ENCODE data around the gene DAPK2. TPM values are rescaled to one million over a fixed set of nuclear protein-coding genes. Genes with fewer than 3 reads are reported as not detected.

Gene DAPK2
- total and polyA plus RNA-seq, 9 donors = 2.9 to 5.9 (median 3.9) TPM

DNA sequence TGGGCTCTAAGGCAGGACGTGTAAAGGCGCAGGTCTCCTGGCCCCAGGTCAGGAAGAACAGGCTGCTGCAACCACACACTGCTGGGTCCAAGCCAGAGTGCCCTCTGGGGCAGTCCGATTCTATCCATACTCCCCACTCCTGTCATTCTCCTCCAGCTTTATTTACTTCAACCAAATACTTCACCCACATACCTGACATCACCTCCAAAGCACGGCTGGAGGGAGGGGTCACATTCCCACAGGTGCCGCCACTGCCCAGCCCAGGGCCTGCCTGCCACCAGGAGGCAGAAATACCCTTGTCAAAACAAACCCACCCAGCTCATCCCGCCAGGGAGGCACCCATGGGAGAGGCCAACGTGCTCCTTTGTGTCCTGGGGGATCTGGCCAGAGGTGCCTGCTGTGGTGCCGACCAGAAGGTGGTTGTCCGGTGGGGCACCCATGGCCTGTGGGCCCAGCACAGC is 100.4 kb downstream of the DAPK2 start:
- Histone ChIP-seq H3K27ac (ENCODE audit: low read length) (no peak overlapping the region), H3K9me3 (replicated peaks; ENCODE audit: control insufficient read depth, low read depth, low read length) (no peaks in the 10 kb centered on the region), H3K27me3 (ENCODE audit: control insufficient read depth, insufficient read depth, low read length) (no peaks in the 10 kb centered on the region), H3K36me3 (ENCODE audit: control insufficient read depth, insufficient read depth, low read length) (no peaks in the 10 kb centered on the region), H3K4me1 (ENCODE audit: control insufficient read depth, insufficient read depth, low read length) (peaks cover 18% of the 10 kb centered on the region), H3K4me3 (ENCODE audit: low read length) (no peak overlapping the region)
- no peak for DNase-seq
- WGBS (ENCODE audit: insufficient coverage) = 85% methylated on average over 7 of the region's 9 CpGs

DNA sequence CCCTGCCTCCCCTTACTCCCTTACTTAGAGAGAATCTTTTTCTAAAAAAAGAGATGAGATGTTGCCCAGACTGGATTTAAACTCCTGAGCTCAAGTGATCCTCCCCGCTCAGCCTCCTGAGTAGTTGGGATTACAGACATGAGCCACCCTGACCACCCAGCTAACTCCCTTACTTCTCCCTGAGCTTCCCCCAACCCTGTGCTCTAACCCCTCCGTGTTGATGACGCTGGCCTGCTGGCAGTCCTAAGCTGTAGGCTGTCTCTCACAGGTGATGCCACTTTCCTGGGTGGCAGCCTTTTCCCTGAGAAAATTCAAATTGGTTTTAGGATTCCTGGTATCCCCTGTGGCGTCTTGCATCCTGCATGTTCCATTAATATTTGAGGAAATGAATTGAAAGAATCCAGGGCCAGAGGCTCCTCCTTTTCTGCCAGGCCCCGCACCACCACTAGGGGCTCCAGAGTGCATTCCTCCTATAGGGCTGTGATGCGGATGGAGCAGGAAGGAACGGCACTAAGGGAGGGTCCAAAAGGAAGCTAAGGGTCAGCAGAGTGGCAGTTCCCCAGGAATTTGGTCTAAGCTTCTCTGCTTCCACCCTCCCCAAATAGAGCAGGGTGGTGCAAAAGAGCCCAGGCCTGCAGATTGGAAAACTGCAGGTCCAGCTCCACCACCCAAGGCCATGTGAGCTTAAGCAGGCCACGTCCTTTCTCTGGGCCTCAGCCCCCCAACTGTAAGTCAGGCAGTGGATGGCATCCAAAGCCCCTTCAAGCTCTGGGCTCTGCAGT is 101.1 kb downstream of the DAPK2 start:
- H3K4me1 ChIP-seq (ENCODE audit: control insufficient read depth, insufficient read depth, low read length) = peaks cover 18% of the 10 kb centered on the region
- no peaks in the 10 kb centered on the region for H3K9me3 ChIP-seq (replicated peaks; ENCODE audit: control insufficient read depth, low read depth, low read length)
- no peak overlapping the region for H3K27ac ChIP-seq (ENCODE audit: low read length)
- H3K27me3 ChIP-seq (ENCODE audit: control insufficient read depth, insufficient read depth, low read length) = no peaks in the 10 kb centered on the region
- peak; percentile 62 for DNase-seq
- H3K4me3 ChIP-seq (ENCODE audit: low read length) = no peak overlapping the region
- no peaks in the 10 kb centered on the region for H3K36me3 ChIP-seq (ENCODE audit: control insufficient read depth, insufficient read depth, low read length)
- WGBS (ENCODE audit: insufficient coverage) = 58% methylated on average over 3 of the region's 8 CpGs

DNA sequence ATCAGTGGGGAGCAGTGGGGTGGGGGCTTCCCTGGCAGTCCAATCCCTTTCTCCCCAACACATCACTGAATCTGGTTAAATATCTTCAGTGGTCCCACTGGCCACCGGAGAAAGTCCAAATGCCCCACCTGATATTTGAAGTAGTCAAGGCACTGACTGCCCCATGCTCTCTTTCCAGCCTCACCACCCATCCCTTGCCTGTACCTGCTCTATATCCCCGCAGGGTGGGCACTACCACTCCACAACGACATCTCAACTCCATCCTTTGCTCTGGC is 101.7 kb downstream of the DAPK2 start:
- Histone ChIP-seq H3K9me3 (replicated peaks; ENCODE audit: control insufficient read depth, low read depth, low read length) (no peaks in the 10 kb centered on the region), H3K27ac (ENCODE audit: low read length) (no peak overlapping the region), H3K4me3 (ENCODE audit: low read length) (no peak overlapping the region), H3K4me1 (ENCODE audit: control insufficient read depth, insufficient read depth, low read length) (peaks cover 23% of the 10 kb centered on the region), H3K27me3 (ENCODE audit: control insufficient read depth, insufficient read depth, low read length) (no peaks in the 10 kb centered on the region), H3K36me3 (ENCODE audit: control insufficient read depth, insufficient read depth, low read length) (no peaks in the 10 kb centered on the region)
- WGBS (ENCODE audit: insufficient coverage) = 88% methylated on average over 3 of the region's 3 CpGs
- DNase-seq = no peak

DNA sequence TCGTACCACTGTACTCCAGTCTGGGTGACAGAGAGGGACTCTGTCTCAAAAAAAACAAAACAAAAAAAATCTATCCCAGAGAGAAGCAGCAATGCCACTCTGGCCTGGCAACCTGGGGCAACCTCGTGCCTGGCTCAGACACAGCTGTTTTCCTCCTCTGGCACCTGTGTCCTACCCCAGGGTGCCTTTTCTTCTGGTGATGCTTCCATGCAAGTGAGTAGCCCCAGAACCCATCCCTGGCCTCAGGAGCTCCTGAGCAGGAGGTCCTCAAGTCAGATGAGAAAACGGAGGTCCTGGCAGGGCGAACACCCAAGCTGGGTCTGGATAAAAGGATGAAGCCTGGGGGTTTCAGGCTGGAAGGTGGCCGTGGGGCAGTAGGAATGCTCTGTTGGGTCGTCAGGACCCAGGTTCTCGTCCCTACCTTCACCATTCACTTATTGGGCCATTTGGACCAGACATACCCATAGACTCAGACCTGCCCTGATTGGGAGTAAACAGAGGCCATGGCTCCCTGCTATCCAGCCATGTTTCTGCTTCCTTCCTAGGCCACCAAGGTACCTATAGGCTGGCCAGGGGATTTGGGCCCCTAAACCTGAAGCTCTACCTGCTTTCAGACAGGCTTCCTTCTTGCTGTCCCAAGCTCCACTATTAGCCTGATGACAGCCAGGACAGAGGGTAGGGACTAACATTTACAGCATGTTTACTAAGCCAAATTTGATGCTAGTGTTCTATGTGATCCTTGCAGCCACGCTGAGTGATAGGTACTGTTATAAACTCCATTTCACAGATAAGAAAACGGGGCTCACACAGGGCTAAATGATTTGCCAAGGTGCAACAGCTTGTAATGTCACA is 102.2 kb downstream of the DAPK2 start:
- WGBS (ENCODE audit: insufficient coverage) = 69% methylated on average over 5 of the region's 9 CpGs
- no peaks in the 10 kb centered on the region for H3K36me3 ChIP-seq (ENCODE audit: control insufficient read depth, insufficient read depth, low read length)
- DNase-seq = no peak
- H3K4me3 ChIP-seq (ENCODE audit: low read length) = no peak overlapping the region
- H3K27ac ChIP-seq (ENCODE audit: low read length) = no peak overlapping the region
- no peaks in the 10 kb centered on the region for H3K9me3 ChIP-seq (replicated peaks; ENCODE audit: control insufficient read depth, low read depth, low read length)
- H3K27me3 ChIP-seq (ENCODE audit: control insufficient read depth, insufficient read depth, low read length) = no peaks in the 10 kb centered on the region
- peaks cover 27% of the 10 kb centered on the region for H3K4me1 ChIP-seq (ENCODE audit: control insufficient read depth, insufficient read depth, low read length)

DNA sequence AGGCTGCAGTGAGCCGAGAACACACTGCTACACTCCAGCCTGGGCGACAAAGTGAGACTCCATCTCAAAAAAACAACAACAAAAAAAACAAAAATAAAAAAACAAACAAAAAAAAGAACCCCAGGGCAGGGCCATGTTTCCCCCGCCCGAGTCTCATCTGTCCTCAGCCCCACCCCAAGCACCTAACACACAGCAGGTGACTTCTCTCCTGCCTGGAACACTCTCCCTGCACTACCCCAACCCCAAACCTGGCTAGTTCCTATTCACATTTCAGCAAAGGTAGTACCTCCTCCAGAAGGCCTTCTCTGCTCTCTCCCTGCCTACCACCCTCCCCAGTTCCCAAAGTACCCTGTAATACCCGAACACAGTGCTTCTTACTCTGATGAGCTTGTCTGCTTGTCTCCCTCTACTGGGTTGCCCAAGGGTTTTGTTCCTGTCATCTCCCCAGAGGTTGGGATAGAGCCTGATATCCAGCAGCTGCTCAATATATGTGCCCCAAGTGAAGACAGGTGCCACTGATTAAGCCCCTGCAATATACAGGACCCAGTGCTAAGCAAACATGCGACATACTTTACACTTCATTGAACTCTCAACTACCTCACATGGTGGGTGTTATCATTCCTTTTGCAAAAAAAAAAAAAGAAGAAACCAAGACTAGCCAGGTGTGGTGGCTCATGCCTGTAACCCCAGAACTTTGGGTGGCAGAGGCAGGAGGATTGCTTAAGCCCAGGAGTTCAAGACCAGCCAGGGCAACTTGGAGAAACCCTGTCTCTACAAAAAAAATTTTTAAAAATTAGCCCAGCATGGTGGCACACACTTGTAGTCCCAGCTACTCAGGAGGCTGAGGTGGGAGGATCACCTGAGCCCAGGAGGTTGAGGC is 103.6 kb downstream of the DAPK2 start:
- Histone ChIP-seq H3K4me3 (ENCODE audit: low read length) (no peak overlapping the region), H3K27ac (ENCODE audit: low read length) (no peak overlapping the region), H3K4me1 (ENCODE audit: control insufficient read depth, insufficient read depth, low read length) (peaks cover 32% of the 10 kb centered on the region), H3K9me3 (replicated peaks; ENCODE audit: control insufficient read depth, low read depth, low read length) (no peaks in the 10 kb centered on the region), H3K36me3 (ENCODE audit: control insufficient read depth, insufficient read depth, low read length) (no peaks in the 10 kb centered on the region), H3K27me3 (ENCODE audit: control insufficient read depth, insufficient read depth, low read length) (no peaks in the 10 kb centered on the region)
- 69% methylated on average over 3 of the region's 6 CpGs for WGBS (ENCODE audit: insufficient coverage)
- DNase-seq = no peak

DNA sequence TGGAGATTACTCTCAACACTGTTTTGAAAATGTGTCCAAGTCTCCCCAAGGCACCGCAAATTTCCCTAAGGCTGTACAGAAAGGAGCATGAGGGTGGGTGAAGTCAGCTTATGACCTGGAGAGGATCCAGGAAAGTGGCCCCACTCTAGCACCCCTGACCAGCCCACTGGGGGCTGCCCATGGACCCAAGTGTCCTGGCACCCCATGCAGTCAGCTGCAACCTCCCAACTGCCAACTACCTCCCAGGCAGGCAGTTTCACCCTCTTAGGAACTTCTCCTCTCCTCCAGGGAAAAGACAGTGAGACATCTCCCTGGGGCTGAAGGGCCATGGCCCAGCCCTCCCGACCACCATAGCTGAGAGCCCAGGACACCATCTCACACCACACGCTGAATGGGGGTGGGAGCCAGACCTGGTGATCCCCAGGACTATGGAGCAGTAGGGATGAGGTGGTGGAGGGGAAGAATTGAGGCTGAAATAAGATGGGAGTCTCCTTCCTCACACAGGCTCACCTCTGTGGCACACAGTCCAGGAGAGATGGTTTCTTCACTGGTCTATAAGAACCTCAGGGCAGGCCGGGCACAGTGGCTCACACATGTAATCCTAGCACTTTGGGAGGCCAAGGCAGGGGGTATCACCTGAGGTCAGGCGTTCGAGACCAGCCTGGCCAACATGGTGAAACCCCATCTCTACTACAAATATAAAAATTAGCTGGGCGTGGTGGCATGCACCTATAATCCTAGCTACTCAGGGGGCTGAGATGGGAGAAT is 104.4 kb downstream of the DAPK2 start:
- no peak for DNase-seq
- no peaks in the 10 kb centered on the region for H3K36me3 ChIP-seq (ENCODE audit: control insufficient read depth, insufficient read depth, low read length)
- no CpG with 5 or more reads among the region's 7 CpGs for WGBS (ENCODE audit: insufficient coverage)
- no peaks in the 10 kb centered on the region for H3K27me3 ChIP-seq (ENCODE audit: control insufficient read depth, insufficient read depth, low read length)
- H3K9me3 ChIP-seq (replicated peaks; ENCODE audit: control insufficient read depth, low read depth, low read length) = no peaks in the 10 kb centered on the region
- H3K27ac ChIP-seq (ENCODE audit: low read length) = no peak overlapping the region
- H3K4me3 ChIP-seq (ENCODE audit: low read length) = no peak overlapping the region
- peaks cover 32% of the 10 kb centered on the region for H3K4me1 ChIP-seq (ENCODE audit: control insufficient read depth, insufficient read depth, low read length)

DNA sequence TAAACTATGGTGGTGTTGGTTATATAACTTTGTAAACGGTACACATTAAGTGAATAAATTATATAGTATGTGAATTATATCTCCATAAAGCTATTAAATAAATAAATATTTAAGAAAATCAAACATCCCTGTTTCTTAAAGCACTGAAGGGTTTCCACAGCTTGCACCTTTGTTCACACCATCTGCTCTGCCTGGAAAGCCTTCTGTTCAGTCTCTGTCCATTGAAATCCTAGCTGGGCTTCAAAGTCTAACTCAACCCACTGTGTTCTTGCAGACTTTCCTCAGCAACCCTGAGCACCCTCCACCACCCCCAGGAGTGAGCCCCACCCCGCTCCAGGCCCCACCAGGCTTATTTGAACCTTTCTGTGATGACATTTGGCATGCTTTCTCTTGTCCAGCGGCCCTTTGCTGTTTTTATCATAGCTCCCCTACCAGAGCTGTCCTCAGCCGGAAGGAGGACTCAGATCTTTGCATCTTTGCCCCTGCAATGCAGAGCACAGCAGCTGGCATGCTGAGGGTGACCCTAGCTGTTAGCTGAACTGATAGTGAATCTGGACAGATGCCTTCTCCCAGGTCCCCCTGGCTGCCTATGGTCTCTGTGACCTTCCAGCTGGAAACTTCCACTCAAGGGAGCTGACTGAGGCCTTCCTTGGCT is 105.2 kb downstream of the DAPK2 start:
- DNase-seq = no peak
- Histone ChIP-seq H3K9me3 (replicated peaks; ENCODE audit: control insufficient read depth, low read depth, low read length) (no peaks in the 10 kb centered on the region), H3K27me3 (ENCODE audit: control insufficient read depth, insufficient read depth, low read length) (no peaks in the 10 kb centered on the region), H3K27ac (ENCODE audit: low read length) (peak overlapping the region; percentile 55), H3K4me1 (ENCODE audit: control insufficient read depth, insufficient read depth, low read length) (peaks cover 32% of the 10 kb centered on the region), H3K4me3 (ENCODE audit: low read length) (no peak overlapping the region), H3K36me3 (ENCODE audit: control insufficient read depth, insufficient read depth, low read length) (no peaks in the 10 kb centered on the region)
- 56% methylated on average over 1 of the region's 4 CpGs for WGBS (ENCODE audit: insufficient coverage)

DNA sequence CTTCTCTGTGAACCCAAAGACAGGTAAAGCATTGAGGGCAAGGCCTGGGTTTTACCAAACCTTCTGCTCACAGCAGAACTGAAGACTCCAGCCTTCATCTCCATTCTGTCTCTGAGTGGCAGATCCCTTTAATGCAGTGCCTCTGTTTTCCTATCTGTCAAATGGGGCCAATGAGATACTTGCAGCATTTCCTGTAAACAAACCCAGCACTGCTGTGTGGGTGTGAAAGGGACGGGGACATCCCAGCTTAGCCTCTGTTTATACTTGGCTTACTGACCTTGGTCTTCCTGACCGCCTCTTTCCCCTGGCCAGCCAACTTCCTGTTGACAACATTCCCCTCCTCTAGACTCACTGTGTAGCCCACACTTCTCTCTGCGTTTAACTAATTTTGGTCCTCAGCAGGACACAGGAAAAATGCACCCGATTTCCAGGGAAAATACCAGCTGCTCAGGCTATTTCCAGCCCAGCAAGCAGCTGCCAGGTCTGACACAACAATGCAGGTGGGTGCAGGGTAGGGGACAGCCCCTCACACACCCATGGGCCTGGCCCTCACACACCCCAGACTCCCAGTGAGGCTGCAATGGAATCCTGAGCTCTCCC is 106.7 kb downstream of the DAPK2 start:
- WGBS (ENCODE audit: insufficient coverage) = 13% methylated on average over 3 of the region's 4 CpGs
- Histone ChIP-seq H3K36me3 (ENCODE audit: control insufficient read depth, insufficient read depth, low read length) (no peaks in the 10 kb centered on the region), H3K27ac (ENCODE audit: low read length) (peak overlapping the region; percentile 70), H3K27me3 (ENCODE audit: control insufficient read depth, insufficient read depth, low read length) (no peaks in the 10 kb centered on the region), H3K4me3 (ENCODE audit: low read length) (no peak overlapping the region), H3K9me3 (replicated peaks; ENCODE audit: control insufficient read depth, low read depth, low read length) (no peaks in the 10 kb centered on the region), H3K4me1 (ENCODE audit: control insufficient read depth, insufficient read depth, low read length) (peaks cover 24% of the 10 kb centered on the region)
- peak; percentile 74 for DNase-seq

DNA sequence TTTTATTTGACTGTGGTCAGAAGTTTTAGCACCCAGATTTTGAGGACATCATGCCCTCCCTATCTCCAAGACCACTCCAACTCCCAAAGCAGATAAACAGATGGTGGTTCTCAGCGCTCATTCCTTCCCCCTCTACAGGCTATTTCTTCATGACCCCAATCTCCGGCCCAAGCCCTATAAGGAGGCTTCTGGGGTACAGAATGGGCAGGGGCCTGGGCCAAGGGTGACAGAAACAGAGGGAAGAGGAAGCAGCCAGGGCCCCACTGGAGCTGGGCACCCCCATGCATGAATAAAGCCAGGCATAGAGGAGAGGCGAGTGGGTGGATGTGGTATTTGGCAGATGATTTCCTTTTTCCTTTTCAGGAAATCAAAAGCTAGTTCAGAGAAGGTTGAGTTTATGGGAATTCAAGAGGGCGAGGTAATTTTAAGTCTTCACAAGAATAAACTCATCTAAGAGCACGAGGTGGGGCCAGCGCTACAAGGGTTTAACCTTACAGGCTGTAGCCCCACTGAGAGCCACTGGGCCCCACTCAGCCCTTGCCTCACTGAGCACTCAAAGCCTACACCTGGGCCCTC is 107.7 kb downstream of the DAPK2 start:
- Histone ChIP-seq H3K27ac (ENCODE audit: low read length) (peak overlapping the region; percentile 70), H3K36me3 (ENCODE audit: control insufficient read depth, insufficient read depth, low read length) (no peaks in the 10 kb centered on the region), H3K4me3 (ENCODE audit: low read length) (no peak overlapping the region), H3K4me1 (ENCODE audit: control insufficient read depth, insufficient read depth, low read length) (peaks cover 24% of the 10 kb centered on the region), H3K27me3 (ENCODE audit: control insufficient read depth, insufficient read depth, low read length) (no peaks in the 10 kb centered on the region), H3K9me3 (replicated peaks; ENCODE audit: control insufficient read depth, low read depth, low read length) (no peaks in the 10 kb centered on the region)
- no peak for DNase-seq
- 80% methylated on average over 2 of the region's 6 CpGs for WGBS (ENCODE audit: insufficient coverage)
